H1 (cell line): ENCODE measurements around the gene GMPR2. TPM values are rescaled to one million over a fixed set of nuclear protein-coding genes. Genes with fewer than 3 reads are reported as not detected.

Experiments
- CTCF ChIA-PET: fragments of 300-600 bp; sonication (Branson Sonifier 250); formaldehyde crosslinking; loops from one replicate; lab custom pipeline; 2021; ENCODE audit not compliant: partially characterized antibody; lab: Charles Lee
- POLR2A ChIA-PET: fragments of 300-600 bp; sonication (Branson Sonifier 250); formaldehyde crosslinking; loops from one replicate; lab custom pipeline; 2021; ENCODE audit warnings: inconsistent platforms; ENCODE audit not compliant: partially characterized antibody; lab: Charles Lee
- DNase-seq, 2 experiments: peaks; one replicate each; pipeline versions ENCODE4 v3.0.0 to v3.0.0-alpha.2; 2010 to 2022; ENCODE audit warnings: low spot score in 2 of 2, low read depth in 1 of 2, mixed read lengths in 1 of 2
- FAIRE-seq: peaks from 2 replicates; lab custom pipeline; 2011; peaks lifted over from hg19 to GRCh38; lab: Jason Lieb, UNC
- H2AFZ ChIP-seq: 2 replicates; pipeline ENCODE4 v1.8.1; 2012; ENCODE audit warnings: low read length, inconsistent platforms
- H2AK5ac ChIP-seq: 2 replicates; pipeline ENCODE4 v1.6.1; 2013; ENCODE audit warnings: low read depth, low read length
- H2BK120ac ChIP-seq: replicated peaks from 2 replicates; pipeline ENCODE3; 2013; ENCODE audit warnings: low read depth, low read length, inconsistent platforms
- H2BK12ac ChIP-seq: 2 replicates; pipeline ENCODE4 v1.6.1; 2013; ENCODE audit warnings: low read depth, low read length
- H2BK15ac ChIP-seq: 2 replicates; pipeline ENCODE4 v1.6.1; 2013; ENCODE audit warnings: low read length
- H2BK20ac ChIP-seq: 2 replicates; pipeline ENCODE4 v1.6.1; 2013; ENCODE audit warnings: low read length
- H2BK5ac ChIP-seq: 2 replicates; pipeline ENCODE4 v1.6.1; 2013; ENCODE audit warnings: low read depth, low read length
- H3K14ac ChIP-seq: 2 replicates; pipeline ENCODE4 v1.6.1; 2013; ENCODE audit warnings: inconsistent platforms; ENCODE audit not compliant: insufficient read length
- H3K18ac ChIP-seq: 2 replicates; pipeline ENCODE4 v1.6.1; 2013; ENCODE audit warnings: low read length; ENCODE audit errors: extremely low read depth
- H3K23ac ChIP-seq: 2 replicates; pipeline ENCODE4 v1.6.1; 2013; ENCODE audit warnings: inconsistent platforms; ENCODE audit not compliant: insufficient read length
- H3K23me2 ChIP-seq: 2 replicates; pipeline ENCODE4 v1.6.1; 2013; ENCODE audit warnings: low read depth, low read length
- H3K27ac ChIP-seq: 2 replicates; pipeline ENCODE4 v1.6.1; 2011; ENCODE audit warnings: low read depth, low read length, inconsistent platforms
- H3K27me3 ChIP-seq, 4 experiments: replicated peaks in 1 of 4; 1 replicate in 1 of 4; 2 replicates in 3 of 4; pipeline versions ENCODE4 v1.6.1 to v1.8.1; 2011 to 2013; ENCODE audit warnings: low read length in 3 of 4, mild to moderate bottlenecking in 3 of 4, inconsistent platforms in 2 of 4, mixed read lengths in 2 of 4, moderate library complexity in 1 of 4; ENCODE audit not compliant: control insufficient read depth in 3 of 4, insufficient read depth in 3 of 4; ENCODE audit errors: extremely low read depth in 1 of 4
- H3K36me3 ChIP-seq, 4 experiments: 2 replicates each; pipeline versions ENCODE4 v1.6.1 to v1.8.1; 2011 to 2013; ENCODE audit warnings: mild to moderate bottlenecking in 4 of 4, low read length in 3 of 4, moderate library complexity in 2 of 4, control low read depth in 1 of 4, inconsistent platforms in 1 of 4; ENCODE audit not compliant: insufficient read depth in 4 of 4, control insufficient read depth in 2 of 4
- H3K4ac ChIP-seq: replicated peaks from 2 replicates; pipeline ENCODE3; 2013; ENCODE audit warnings: low read length, low read depth, mixed read lengths, inconsistent platforms; ENCODE audit not compliant: insufficient read length
- H3K4me1 ChIP-seq, 4 experiments: replicated peaks in 1 of 4; 1 replicate in 1 of 4; 2 replicates in 3 of 4; pipeline versions ENCODE4 v1.6.1 to v1.8.1; 2011 to 2013; ENCODE audit warnings: low read length in 3 of 4, inconsistent platforms in 2 of 4, mixed read lengths in 1 of 4; ENCODE audit not compliant: insufficient read depth in 4 of 4, control insufficient read depth in 3 of 4
- H3K4me2 ChIP-seq, 2 experiments: 2 replicates each; pipeline versions ENCODE4 v1.6.1 to v1.8.1; 2011 to 2013; ENCODE audit warnings: low read depth in 2 of 2, low read length in 2 of 2, control low read depth in 1 of 2, inconsistent platforms in 1 of 2, mild to moderate bottlenecking in 1 of 2; ENCODE audit not compliant: insufficient read depth in 1 of 2
- H3K4me3 ChIP-seq, 4 experiments: fragments of 200-600, 300-600 bp in 1 of 4; sonication (generic), shearing (Covaris generic), sonication (Bioruptor Twin) in 1 of 4; 2 replicates each; pipeline versions ENCODE4 v1.5.1 to v1.8.1; 2011 to 2016; ENCODE audit warnings: low read length in 4 of 4, low read depth in 3 of 4, control low read depth in 2 of 4, inconsistent platforms in 2 of 4, mild to moderate bottlenecking in 2 of 4, mixed read lengths in 1 of 4, moderate library complexity in 1 of 4; ENCODE audit not compliant: insufficient read depth in 2 of 4; ENCODE audit errors: extremely low read depth in 1 of 4
- H3K56ac ChIP-seq: replicated peaks from 2 replicates; pipeline ENCODE3; 2013; ENCODE audit warnings: low read depth, mild to moderate bottlenecking, mixed read lengths, low read length, inconsistent platforms; ENCODE audit not compliant: insufficient read length
- H3K79me1 ChIP-seq: 2 replicates; pipeline ENCODE4 v1.6.1; 2013; ENCODE audit warnings: low read depth, low read length, control low read depth
- H3K79me2 ChIP-seq, 2 experiments: 2 replicates each; pipeline versions ENCODE4 v1.6.1 to v1.8.1; 2012 to 2013; ENCODE audit warnings: low read length in 2 of 2, mild to moderate bottlenecking in 2 of 2, inconsistent platforms in 1 of 2; ENCODE audit not compliant: insufficient read depth in 2 of 2, control insufficient read depth in 1 of 2
- H3K9ac ChIP-seq, 4 experiments: replicated peaks in 1 of 4; 1 replicate in 1 of 4; 2 replicates in 3 of 4; pipeline versions ENCODE4 v1.6.1 to v1.8.1; 2011 to 2013; ENCODE audit warnings: low read depth in 3 of 4, low read length in 3 of 4, control low read depth in 2 of 4, mild to moderate bottlenecking in 2 of 4, moderate library complexity in 2 of 4, inconsistent platforms in 1 of 4; ENCODE audit errors: extremely low read depth in 1 of 4
- H3K9me3 ChIP-seq, 2 experiments: 2 replicates each; pipeline versions ENCODE4 v1.6.1 to v1.8.1; 2012 to 2013; ENCODE audit warnings: mild to moderate bottlenecking in 2 of 2, moderate library complexity in 2 of 2, control low read depth in 1 of 2, inconsistent platforms in 1 of 2, low read depth in 1 of 2, low read length in 1 of 2, mixed read lengths in 1 of 2; ENCODE audit not compliant: insufficient read depth in 2 of 2
- H4K20me1 ChIP-seq, 2 experiments: replicated peaks in 1 of 2; 2 replicates each; pipeline versions ENCODE3 to v1.8.1; 2011 to 2013; ENCODE audit warnings: inconsistent platforms in 2 of 2, low read length in 2 of 2, mild to moderate bottlenecking in 1 of 2; ENCODE audit not compliant: insufficient read depth in 2 of 2, control insufficient read depth in 1 of 2
- H4K5ac ChIP-seq: 2 replicates; pipeline ENCODE4 v1.6.1; 2013; ENCODE audit warnings: low read length, low read depth, mixed read lengths, inconsistent platforms; ENCODE audit not compliant: insufficient read length
- H4K8ac ChIP-seq: 2 replicates; pipeline ENCODE4 v1.8.0; 2013; ENCODE audit warnings: mild to moderate bottlenecking, moderate library complexity, low read length, inconsistent platforms; ENCODE audit not compliant: insufficient read depth; ENCODE audit errors: extremely low read depth
- H4K91ac ChIP-seq: replicated peaks from 2 replicates; pipeline ENCODE3; 2013; ENCODE audit warnings: low read length, mixed read lengths, inconsistent platforms; ENCODE audit not compliant: insufficient read length
- EZH2 ChIP-seq: fragments of 200-600 bp; sonication (generic); IDR thresholded peaks from 2 replicates; pipeline ENCODE4 v1.7.1; 2012; ENCODE audit warnings: low read depth, mild to moderate bottlenecking, moderate library complexity, low read length, inconsistent platforms; ENCODE audit not compliant: severe bottlenecking
- KDM4A ChIP-seq: IDR thresholded peaks from one replicate; pipeline ENCODE4 v1.7.1; 2012; ENCODE audit warnings: low read depth, mild to moderate bottlenecking, moderate library complexity, low read length, inconsistent platforms; ENCODE audit not compliant: severe bottlenecking
- SP1 ChIP-seq: IDR thresholded peaks from 2 replicates; pipeline ENCODE4 v1.6.1; 2011; ENCODE audit warnings: low read depth, low read length
- WGBS, 2 experiments: shearing (Covaris generic) in 1 of 2; methylation state at CpG; one replicate each; pipeline versions ENCODE4 v1.1.6 to v1.1.7; 2013 to 2015; ENCODE audit warnings: low lambda C conversion rate in 2 of 2, mixed read lengths in 2 of 2, inconsistent platforms in 1 of 2, low coverage in 1 of 2, missing lambda C conversion rate in 1 of 2; ENCODE audit not compliant: insufficient replicate concordance in 2 of 2, insufficient coverage in 1 of 2, insufficient read length in 1 of 2; ENCODE audit errors: extremely low coverage in 1 of 2, missing lambda C conversion rate in 1 of 2; 5-methylcytosine and 5-hydroxymethylcytosine counted together
- polyA plus RNA-seq, 7 experiments: library from polyadenylated mRNA; depleted of rRNA in 3 of 7; stranded (reverse) in 5 of 7; unstranded in 2 of 7; fragments of >200 nt in 5 of 7; fragments of 200-250 nt in 2 of 7; gene quantifications; 1 replicate in 5 of 7; 2 replicates in 1 of 7; 4 replicates in 1 of 7; pipeline versions ENCODE4 v1.2.1 to v1.2.3, GENCODE V29; 2011 to 2013; ENCODE audit warnings: missing spikeins in 2 of 7, mixed read lengths in 2 of 7
- total RNA-seq: library from RNA; stranded (reverse); fragmentation: NEBNext Ultra II Directional; extraction: Animal tissue kit (Norgen Biotek cat#: 25700); gene quantifications from 2 replicates; pipeline ENCODE4 v1.2.1, GENCODE V29; 2021
- TF ChIP-seq, protein P1 (sequence below): IDR thresholded peaks from 2 replicates; pipeline ENCODE4 v1.6.1; 2012; ENCODE audit warnings: low read length, inconsistent platforms

Gene GMPR2
- total and polyA plus RNA-seq, 2 of the 8 experiments (the other 6 are each of a cell fraction or from before 2014, with no cell fraction given) = 61.6 to 85.3 TPM

DNA sequence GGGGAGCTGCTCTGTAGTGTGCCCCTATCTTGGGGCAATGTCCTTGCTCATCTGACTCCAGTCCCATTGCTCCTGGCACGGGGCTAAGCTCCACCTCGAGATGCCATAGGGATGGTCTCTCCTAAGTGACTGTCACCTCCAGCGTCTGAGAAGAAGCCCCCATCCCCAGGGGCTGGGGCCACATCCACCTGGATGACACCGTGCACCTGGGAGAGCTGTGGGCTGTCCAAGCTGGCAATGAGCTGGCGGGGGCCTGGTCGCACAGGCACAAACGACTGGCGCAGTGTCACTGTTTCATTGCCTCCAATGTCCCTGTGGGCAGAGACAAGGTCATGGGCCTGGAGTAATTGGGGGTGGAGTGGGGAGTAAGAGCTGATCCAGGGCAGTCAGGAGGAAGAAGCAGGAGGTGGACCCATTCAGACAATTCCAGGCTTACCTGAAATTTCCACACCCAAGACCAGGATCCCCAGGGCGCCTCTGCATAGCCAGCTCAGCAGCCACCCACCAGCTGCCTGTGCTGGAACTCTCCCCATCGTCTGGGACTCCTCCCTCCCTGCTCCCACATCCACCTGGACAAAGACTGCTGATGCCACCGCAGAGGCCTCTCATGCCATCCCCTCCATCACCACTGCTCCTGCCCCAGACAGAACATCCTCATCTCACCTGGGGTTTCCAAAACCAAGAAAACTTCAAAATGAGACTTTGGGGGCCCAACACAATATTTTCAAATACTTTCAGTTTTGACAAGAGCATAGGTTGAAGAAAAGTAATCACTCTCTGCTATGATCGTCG is 16.7 kb downstream of the GMPR2 start:
- Histone ChIP-seq H3K36me3 (no peaks in the 10 kb centered on the region), H3K4me3 (no peak overlapping the region), H3K14ac (no peak overlapping the region), H2BK20ac (no peak overlapping the region), H4K91ac (no peak overlapping the region), H3K4me2 (no peak overlapping the region), H2AFZ (no peak overlapping the region), H3K79me1 (no peaks in the 10 kb centered on the region), H3K27ac (no peak overlapping the region), H3K27me3 (no peaks in the 10 kb centered on the region), H3K23me2 (no peaks in the 10 kb centered on the region)
- POLR2A ChIA-PET = interaction anchor here (1.1 to 4.2 kb wide), 5 partner anchors 10 to 34 kb away, joined by 3 to 15 read pairs (median 4); partner anchors contain the start of gene RABGGTA
- FAIRE-seq = no peak
- no peak for TF ChIP-seq EZH2
- TF ChIP-seq, protein P1, sequence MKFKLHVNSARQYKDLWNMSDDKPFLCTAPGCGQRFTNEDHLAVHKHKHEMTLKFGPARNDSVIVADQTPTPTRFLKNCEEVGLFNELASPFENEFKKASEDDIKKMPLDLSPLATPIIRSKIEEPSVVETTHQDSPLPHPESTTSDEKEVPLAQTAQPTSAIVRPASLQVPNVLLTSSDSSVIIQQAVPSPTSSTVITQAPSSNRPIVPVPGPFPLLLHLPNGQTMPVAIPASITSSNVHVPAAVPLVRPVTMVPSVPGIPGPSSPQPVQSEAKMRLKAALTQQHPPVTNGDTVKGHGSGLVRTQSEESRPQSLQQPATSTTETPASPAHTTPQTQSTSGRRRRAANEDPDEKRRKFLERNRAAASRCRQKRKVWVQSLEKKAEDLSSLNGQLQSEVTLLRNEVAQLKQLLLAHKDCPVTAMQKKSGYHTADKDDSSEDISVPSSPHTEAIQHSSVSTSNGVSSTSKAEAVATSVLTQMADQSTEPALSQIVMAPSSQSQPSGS = no peak
- no peak for TF ChIP-seq KDM4A
- TF ChIP-seq SP1 = no peak
- TF ChIP-seq, all 59 proteins: peak for 0
- no peaks in the 10 kb centered on the region for H3K79me2 ChIP-seq
- no peaks in the 10 kb centered on the region for H3K4me1 ChIP-seq
- H4K8ac ChIP-seq = no peak overlapping the region
- H2BK5ac ChIP-seq = no peak overlapping the region
- H2AK5ac ChIP-seq = no peak overlapping the region
- no peak overlapping the region for H3K18ac ChIP-seq
- H3K9ac ChIP-seq = no peak overlapping the region
- 77% methylated on average over 13 of the region's 13 CpGs; no CpG with 5 or more reads in 1 of the 2 experiments for WGBS, 2 experiments
- H2BK120ac ChIP-seq = no peak overlapping the region
- H4K20me1 ChIP-seq = no peaks in the 10 kb centered on the region
- H2BK12ac ChIP-seq = no peak overlapping the region
- CTCF ChIA-PET = interaction anchor here (1.0 to 9.4 kb wide), 6 partner anchors 11 to 67 kb away, joined by 3 to 163 read pairs (median 22); partner anchors contain the start of genes CIDEB, DHRS1, NOP9 and RABGGTA
- no peak overlapping the region for H3K23ac ChIP-seq
- H3K4ac ChIP-seq = no peak overlapping the region
- no peak overlapping the region for H2BK15ac ChIP-seq
- DNase-seq = no peak
- H4K5ac ChIP-seq = no peak overlapping the region
- H3K9me3 ChIP-seq = no peaks in the 10 kb centered on the region
- no peak overlapping the region for H3K56ac ChIP-seq
